K562 (cell line): ENCODE results near the gene YPEL1. TPM values are rescaled to one million over a fixed set of nuclear protein-coding genes. Genes with fewer than 3 reads are reported as not detected.
A peak's percentile ranks its signal among the peaks of the same experiment; 100 is the strongest.

Experiments used
- ATAC-seq: fragments of 200-7000 bp; cut with Tn5 transposase; 3 replicates; pipeline ENCODE4 v1.9.1; 2020; ENCODE audit warnings: moderate library complexity
- BruUV-seq: library from RNA; stranded (reverse); fragments of 400-500 nt; replicated peaks from 2 replicates; lab custom pipeline; 2021; lab: Mats Ljungman, UMichigan
- CTCF ChIA-PET: fragments of 300-600 bp; formaldehyde crosslinking; extraction: SDS; loops from one replicate; lab custom pipeline; 2021; ENCODE audit warnings: low intra/inter-chr PET ratio; lab: Yijun Ruan, JAX
- POLR2A ChIA-PET: fragments of 300-600, 350-650 bp; sonication (Branson Sonifier 250); formaldehyde crosslinking; extraction: SDS; loops from one replicate; lab custom pipeline; 2021; ENCODE audit warnings: antibody characterized with exemption, inconsistent platforms; lab: Yijun Ruan, JAX
- DNase-seq, 4 experiments: peaks; one replicate each; pipeline versions ENCODE4 v3.0.0 to v3.0.0-alpha.2; 2011 to 2018; ENCODE audit warnings: low spot score in 3 of 4, mixed read lengths in 3 of 4; ENCODE audit errors: extremely low read depth in 1 of 4
- FAIRE-seq: peaks from 2 replicates; lab custom pipeline; 2011; peaks lifted over from hg19 to GRCh38; lab: Jason Lieb, UNC
- H2AFZ ChIP-seq: 2 replicates; pipeline ENCODE4 v1.6.0; 2011; ENCODE audit warnings: low read depth, low read length, control low read depth, inconsistent platforms
- H3K27ac ChIP-seq: fragments of 200-600 bp; 3 replicates; pipeline ENCODE4 v1.8.0; 2011; ENCODE audit warnings: low read depth, mild to moderate bottlenecking, control low read depth, inconsistent platforms, low read length, moderate library complexity, mixed read lengths; ENCODE audit errors: extremely low read depth
- H3K27me3 ChIP-seq, 2 experiments: fragments of 300-600 bp in 1 of 2; 2 replicates in 1 of 2; 3 replicates in 1 of 2; pipeline versions ENCODE4 v1.6.0 to v1.8.0; 2011; ENCODE audit warnings: inconsistent platforms in 2 of 2, low read length in 2 of 2, mild to moderate bottlenecking in 1 of 2, mixed read lengths in 1 of 2, moderate library complexity in 1 of 2; ENCODE audit not compliant: control insufficient read depth in 2 of 2, insufficient read depth in 2 of 2
- H3K36me3 ChIP-seq: fragments of 300-600 bp; 3 replicates; pipeline ENCODE4 v1.8.0; 2011; ENCODE audit warnings: mild to moderate bottlenecking, low read length, inconsistent platforms; ENCODE audit not compliant: control insufficient read depth, insufficient read depth
- H3K4me1 ChIP-seq, 2 experiments: fragments of 200-600 bp in 1 of 2; replicated peaks in 1 of 2; 2 replicates in 1 of 2; 3 replicates in 1 of 2; pipeline versions ENCODE4 v1.5.1 to v1.8.0; 2011; ENCODE audit warnings: inconsistent platforms in 2 of 2, low read length in 2 of 2, mild to moderate bottlenecking in 1 of 2, mixed read lengths in 1 of 2, moderate library complexity in 1 of 2; ENCODE audit not compliant: control insufficient read depth in 2 of 2, insufficient read depth in 2 of 2
- H3K4me2 ChIP-seq: 2 replicates; pipeline ENCODE4 v1.6.1; 2011; ENCODE audit warnings: low read length, control low read depth, inconsistent platforms, mixed read lengths; ENCODE audit not compliant: insufficient read depth
- H3K4me3 ChIP-seq: fragments of 200-600 bp; sonication (generic), shearing (Covaris generic); 2 replicates; pipeline ENCODE4 v1.5.1; 2016; ENCODE audit warnings: control low read depth, inconsistent platforms
- H3K79me2 ChIP-seq: fragments of 200-600 bp; 3 replicates; pipeline ENCODE4 v1.8.0; 2011; ENCODE audit warnings: low read length, inconsistent platforms; ENCODE audit not compliant: control insufficient read depth, insufficient read depth
- H3K9ac ChIP-seq, 2 experiments: 2 replicates each; pipeline versions ENCODE4 v1.6.0 to v1.6.1; 2011; ENCODE audit warnings: low read depth in 2 of 2, low read length in 2 of 2, control low read depth in 1 of 2, inconsistent platforms in 1 of 2, mild to moderate bottlenecking in 1 of 2, mixed read lengths in 1 of 2; ENCODE audit not compliant: insufficient read depth in 1 of 2
- H3K9me1 ChIP-seq: one replicate; pipeline ENCODE4 v1.6.0; 2011; ENCODE audit warnings: inconsistent platforms, mild to moderate bottlenecking, low read length, moderate library complexity; ENCODE audit not compliant: control insufficient read depth, insufficient read depth
- H3K9me3 ChIP-seq: replicated peaks from 2 replicates; pipeline ENCODE4 v1.5.1; 2011; ENCODE audit warnings: low read depth, low read length, inconsistent platforms; ENCODE audit not compliant: control insufficient read depth, insufficient read depth
- H4K20me1 ChIP-seq: replicated peaks from 2 replicates; pipeline ENCODE4 v1.6.1; 2011; ENCODE audit warnings: low read length, inconsistent platforms, mixed read lengths; ENCODE audit not compliant: control insufficient read depth, insufficient read depth
- AFF4 ChIP-seq: sonication (generic); formaldehyde crosslinking; IDR thresholded peaks from 2 replicates; pipeline ENCODE4 v1.8.0; 2023; ENCODE audit warnings: mild to moderate bottlenecking, missing genetic modification reagents
- KLF1 ChIP-seq: fragments of 450-650 bp; IDR thresholded peaks from 2 replicates; pipeline ENCODE4 v1.6.1; 2016; ENCODE audit warnings: missing genetic modification characterization, missing compliant biosample characterization
- WGBS: fragments of 100-300 bp; shearing (Covaris generic); methylation state at CpG from one replicate; pipeline ENCODE4 v1.1.6; 2016; ENCODE audit warnings: low coverage, mixed read lengths; ENCODE audit not compliant: insufficient coverage; ENCODE audit errors: missing lambda C conversion rate; 5-methylcytosine and 5-hydroxymethylcytosine counted together
- in situ Hi-C: fragments of 300-500 bp; cut with MboI; formaldehyde crosslinking; loops from 4 replicates; pipeline ENCODE4 v1.15.0; 2018; ENCODE audit warnings: inconsistent platforms, mixed read lengths
- intact Hi-C: fragments of 100-400 bp; cut with micrococcal nuclease; formaldehyde crosslinking; loops from 2 replicates; pipeline ENCODE4 v1.14.2; 2022
- polyA plus RNA-seq, 8 experiments: library from polyadenylated mRNA; depleted of rRNA in 4 of 8; stranded (reverse) in 5 of 8; unstranded in 3 of 8; fragments of >200 nt; fragmentation: Nextera tagmentation in 2 of 8; fragmentation: Illumina TruSeq in 1 of 8; extraction: Ambion mirVana in 2 of 8; extraction: Trizol in 1 of 8; gene quantifications; 2 replicates each; pipeline versions ENCODE4 v1.2.1 to v1.2.3, GENCODE V29; 2011 to 2014; ENCODE audit warnings: inconsistent platforms in 1 of 8, missing spikeins in 1 of 8
- total RNA-seq, 7 experiments: library from RNA; depleted of rRNA in 6 of 7; stranded (reverse); fragments of >200 nt in 6 of 7; fragmentation: Illumina TruSeq in 2 of 7; extraction: Trizol in 2 of 7; gene quantifications; 2 replicates each; pipeline versions ENCODE4 v1.2.1 to v1.2.3, GENCODE V29; 2011 to 2021; ENCODE audit warnings: low replicate concordance in 1 of 7

Gene YPEL1
- total and polyA plus RNA-seq, 9 of the 15 experiments (the other 6 are each of a cell fraction or from before 2014, with no cell fraction given): 0.07 to 2.2 (median 0.46) TPM

GRCh38 chr22:21669026-21669425 is 66.6 kb downstream of the YPEL1 start:
- no peak overlapping the region for H3K27ac ChIP-seq
- POLR2A ChIA-PET: interaction anchor here (0.6 to 8.9 kb wide), 10 partner anchors 9 to 1770 kb away, joined by 3 to 77 read pairs (median 5); partner anchors contain the start of gene SDF2L1
- CTCF ChIA-PET: no interaction called here
- no peak for DNase-seq
- no peak overlapping the region for H2AFZ ChIP-seq
- no peak for ATAC-seq
- H3K4me1 ChIP-seq: peaks cover 14 to 30% of the 10 kb centered on the region in 2 experiments; a peak in 4 of 5 replicates
- in situ Hi-C loops: loop anchor here (25.0 kb wide), 1 partner anchor 1332 kb away; no protein-coding TSS in a partner anchor
- H3K36me3 ChIP-seq: peaks cover 53% of the 10 kb centered on the region
- peaks cover 31% of the 10 kb centered on the region for H3K79me2 ChIP-seq
- H3K27me3 ChIP-seq: no peaks in the 10 kb centered on the region
- 0 out of 2 replicates have a peak, but pooled peaks cover 2% of the 10 kb centered on the region for H3K9me3 ChIP-seq
- no peak for FAIRE-seq
- BruUV-seq: no TSS peak
- H3K4me3 ChIP-seq: no peak overlapping the region
- TF ChIP-seq KLF1 (tag) (peak; percentile 34; the same call in 1 of the 2 replicates), AFF4 (no peak)
- H3K9me1 ChIP-seq: peaks cover 8% of the 10 kb centered on the region
- H3K9ac ChIP-seq: no peak overlapping the region
- H4K20me1 ChIP-seq: peaks cover 10% of the 10 kb centered on the region
- intact Hi-C loops: no loop called here
- 89% methylated on average over 9 of the region's 9 CpGs for WGBS
- no peak overlapping the region for H3K4me2 ChIP-seq
